ENCODE data around the gene PSENEN.

Gene PSENEN

GRCh38 chr19:35729763-35730162 is 15.7 kb upstream of the PSENEN start (continued):
- TF ChIP-seq ZBTB11 (tag by site-specific recombination; conservative IDR thresholded peaks at IDR 0.05; ENCODE audit: low read depth) (no peak), ZNF391 (tag by site-specific recombination; IDR thresholded peaks at IDR 0.05; ENCODE audit: borderline replicate concordance, low read depth) (no peak), PBX3 (CRISPR knock-in tag; IDR thresholded peaks at IDR 0.05) (no peak), ZNF324 (tag by site-specific recombination; IDR thresholded peaks at IDR 0.05) (no peak), SP7 (tag by site-specific recombination; IDR thresholded peaks at IDR 0.05) (no peak), ZNF768 (tag by site-specific recombination; IDR thresholded peaks at IDR 0.05) (no peak)

GRCh38 chr19:35730326-35730725 is 15.1 kb upstream of the PSENEN start:
- TF ChIP-seq ZNF302 (tag by site-specific recombination; IDR thresholded peaks at IDR 0.05; ENCODE audit: low read depth): no peak
- no peak for TF ChIP-seq ZNF398 (tag by site-specific recombination; IDR thresholded peaks at IDR 0.05)
- TF ChIP-seq ZNF449 (tag by site-specific recombination; IDR thresholded peaks at IDR 0.05): no peak
- no peak for TF ChIP-seq ZNF324 (tag by site-specific recombination; IDR thresholded peaks at IDR 0.05)
- TF ChIP-seq GLIS1 (tag by site-specific recombination; IDR thresholded peaks at IDR 0.05): no peak
- no peak for TF ChIP-seq ZNF354C (tag by site-specific recombination; IDR thresholded peaks at IDR 0.05; ENCODE audit: borderline replicate concordance, low read depth)
- no peak for TF ChIP-seq ZNF16 (tag by site-specific recombination; IDR thresholded peaks at IDR 0.05; ENCODE audit: low read depth)
- TF ChIP-seq ZNF132 (tag by site-specific recombination; IDR thresholded peaks at IDR 0.05; ENCODE audit: borderline replicate concordance): no peak
- no peak for TF ChIP-seq ZNF521 (tag by site-specific recombination; IDR thresholded peaks at IDR 0.05)
- TF ChIP-seq ZNF629 (tag by site-specific recombination; IDR thresholded peaks at IDR 0.05): no peak
- no peak for TF ChIP-seq ZNF639 (tag by site-specific recombination; IDR thresholded peaks at IDR 0.05)
- TF ChIP-seq KLF9 (tag by site-specific recombination; IDR thresholded peaks at IDR 0.05; ENCODE audit: low read depth): no peak
- no peak for TF ChIP-seq ZNF558 (tag by site-specific recombination; IDR thresholded peaks at IDR 0.05)
- TF ChIP-seq ZNF26 (tag by site-specific recombination; IDR thresholded peaks at IDR 0.05): no peak
- no peak for TF ChIP-seq ATF2 (tag by site-specific recombination; IDR thresholded peaks at IDR 0.05; ENCODE audit: low read depth)
- no peak for TF ChIP-seq KLF1 (tag by site-specific recombination; IDR thresholded peaks at IDR 0.05)
- no peak overlapping the region for H3K27ac ChIP-seq (ENCODE audit: extremely low read depth, low read depth, low read length)
- no peaks in the 10 kb centered on the region for H3K9me3 ChIP-seq (ENCODE audit: control insufficient read depth, insufficient read depth, low read depth, low read length)
- peaks cover 97 to 98% of the 10 kb centered on the region in 2 experiments for H3K36me3 ChIP-seq (ENCODE audit: control insufficient read depth in 2 of 2, insufficient read depth in 1 of 2, low read length in 2 of 2)
- H3K4me3 ChIP-seq (ENCODE audit: low read depth, low read length): no peak overlapping the region
- H3K4me1 ChIP-seq (ENCODE audit: control insufficient read depth, insufficient read depth, low read length): no peaks in the 10 kb centered on the region
- POLR2A ChIA-PET: interaction anchor here (0.9 to 13.6 kb wide), 4 partner anchors 7 to 36 kb away, joined by 3 to 204 read pairs (median 6); partner anchors contain the start of genes IGFLR1 and LIN37
- CTCF ChIA-PET: interaction anchor here (0.7 to 1.3 kb wide), 3 partner anchors 11 to 192 kb away, joined by 3 to 4 read pairs (median 3); no protein-coding TSS in a partner anchor
